ENCODE measurements around the gene CDK5RAP2.

DNA sequence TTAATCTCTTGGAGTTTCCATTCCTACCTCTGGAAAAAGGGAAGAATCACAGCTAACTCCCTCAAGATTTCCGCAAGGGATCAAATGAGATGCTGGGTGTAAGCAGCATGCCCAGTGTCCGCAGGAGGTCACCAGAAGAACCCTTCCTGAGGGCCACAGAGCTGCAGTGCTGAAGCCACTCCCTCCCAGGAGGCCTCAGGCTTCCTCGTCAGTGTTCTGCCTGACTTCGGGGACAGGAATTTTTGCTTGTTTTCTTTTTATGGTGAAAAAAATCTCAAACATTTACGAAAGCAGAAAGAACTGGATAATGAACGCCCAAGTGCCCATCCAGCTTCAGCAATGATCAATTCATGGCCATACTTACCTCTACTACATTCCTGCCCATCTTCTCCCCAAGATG is 183.0 kb downstream of the CDK5RAP2 start:
- TF ChIP-seq, protein P1, sequence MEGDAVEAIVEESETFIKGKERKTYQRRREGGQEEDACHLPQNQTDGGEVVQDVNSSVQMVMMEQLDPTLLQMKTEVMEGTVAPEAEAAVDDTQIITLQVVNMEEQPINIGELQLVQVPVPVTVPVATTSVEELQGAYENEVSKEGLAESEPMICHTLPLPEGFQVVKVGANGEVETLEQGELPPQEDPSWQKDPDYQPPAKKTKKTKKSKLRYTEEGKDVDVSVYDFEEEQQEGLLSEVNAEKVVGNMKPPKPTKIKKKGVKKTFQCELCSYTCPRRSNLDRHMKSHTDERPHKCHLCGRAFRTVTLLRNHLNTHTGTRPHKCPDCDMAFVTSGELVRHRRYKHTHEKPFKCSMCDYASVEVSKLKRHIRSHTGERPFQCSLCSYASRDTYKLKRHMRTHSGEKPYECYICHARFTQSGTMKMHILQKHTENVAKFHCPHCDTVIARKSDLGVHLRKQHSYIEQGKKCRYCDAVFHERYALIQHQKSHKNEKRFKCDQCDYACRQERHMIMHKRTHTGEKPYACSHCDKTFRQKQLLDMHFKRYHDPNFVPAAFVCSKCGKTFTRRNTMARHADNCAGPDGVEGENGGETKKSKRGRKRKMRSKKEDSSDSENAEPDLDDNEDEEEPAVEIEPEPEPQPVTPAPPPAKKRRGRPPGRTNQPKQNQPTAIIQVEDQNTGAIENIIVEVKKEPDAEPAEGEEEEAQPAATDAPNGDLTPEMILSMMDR (IDR thresholded peaks at IDR 0.05): no peak
- no peak for TF ChIP-seq EP300 (IDR thresholded peaks at IDR 0.05)
- no peak for TF ChIP-seq POLR2A (IDR thresholded peaks at IDR 0.05)
